HG03097 (cell line): ENCODE measurements around the gene MTPN.

ENCODE experiments used
- ATAC-seq: cut with Tn5 transposase; IDR thresholded peaks from one replicate; pipeline ENCODE4 v1.9.1; 2021; ENCODE audit not compliant: unreplicated experiment, low FRiP score

The MTPN gene

GRCh38 chr7:135930565-135931461, 46.3 kb downstream of the MTPN start:
- no peak for ATAC-seq

- no peak for ATAC-seq
Observed at GRCh38 chr7:135929722-135930141, 47.4 kb downstream of the MTPN start.

GRCh38 chr7:135929249-135929648, 47.9 kb downstream of the MTPN start:
- ATAC-seq, result no peak

GRCh38 chr7:135928136-135928535, 49.0 kb downstream of the MTPN start:
- ATAC-seq, result no peak

GRCh38 chr7:135925210-135925609, 51.9 kb downstream of the MTPN start:
- ATAC-seq, result no peak

- ATAC-seq, result no peak
Observed at GRCh38 chr7:135924302-135924701, 52.9 kb downstream of the MTPN start.

- no peak for ATAC-seq
Observed at GRCh38 chr7:135922263-135922662, 54.9 kb downstream of the MTPN start.

GRCh38 chr7:135920478-135920877, 56.7 kb downstream of the MTPN start:
- ATAC-seq, result no peak

- ATAC-seq, result no peak
Observed at GRCh38 chr7:135919071-135919841, 57.9 kb downstream of the MTPN start.

- no peak for ATAC-seq
Observed at GRCh38 chr7:135918134-135918533, 59.0 kb downstream of the MTPN start.

- no peak for ATAC-seq
Observed at GRCh38 chr7:135917721-135918120, 59.4 kb downstream of the MTPN start.

GRCh38 chr7:135914346-135914745, 62.8 kb downstream of the MTPN start:
- ATAC-seq, result no peak

- no peak for ATAC-seq
Observed at GRCh38 chr7:135913404-135913803, 63.8 kb downstream of the MTPN start.

- ATAC-seq, result no peak
Observed at GRCh38 chr7:135911099-135911498, 66.1 kb downstream of the MTPN start.

- no peak for ATAC-seq
Observed at GRCh38 chr7:135910393-135911036, 66.6 kb downstream of the MTPN start.

- ATAC-seq, result no peak
Observed at GRCh38 chr7:135905858-135906257, 71.3 kb downstream of the MTPN start.

GRCh38 chr7:135905355-135905754, 71.8 kb downstream of the MTPN start:
- ATAC-seq, result no peak

- no peak for ATAC-seq
Observed at GRCh38 chr7:135904282-135904681, 72.9 kb downstream of the MTPN start.

- ATAC-seq, result no peak
Observed at GRCh38 chr7:135901585-135902540, 75.3 kb downstream of the MTPN start.

GRCh38 chr7:135900065-135900546, 77.1 kb downstream of the MTPN start:
- no peak for ATAC-seq
